ENCODE results near the gene VPS51.

The VPS51 gene

GRCh38 chr11:65133724-65134123 is 37.7 kb downstream of the VPS51 start:
- no peak for TF ChIP-seq ZFX (IDR thresholded peaks at IDR 0.05)
- no peak for TF ChIP-seq CTCF (conservative IDR thresholded peaks at IDR 0.05)
- H3K27ac ChIP-seq = peak overlapping the region; percentile 96

GRCh38 chr11:65134240-65134951 is 38.4 kb downstream of the VPS51 start, which contains the start of gene SYVN1:
TSS of gene SYVN1 (minus strand) at chr11:65134519. CDS start at chr11:65133601, 918 bp downstream.
- TF ChIP-seq CTCF (conservative IDR thresholded peaks at IDR 0.05) (no peak), ZFX (IDR thresholded peaks at IDR 0.05) (peak; percentile 80; the same call in 1 of the 2 replicates)

GRCh38 chr11:65134952-65135632 is 39.1 kb downstream of the VPS51 start:
- peak overlapping the region; percentile 96 for H3K27ac ChIP-seq
- TF ChIP-seq CTCF (conservative IDR thresholded peaks at IDR 0.05) (no peak), ZFX (IDR thresholded peaks at IDR 0.05) (no peak)

More at GRCh38 chr11:65134240-65134951, 38.4 kb downstream of the VPS51 start, which contains the start of gene SYVN1:
- H3K27ac ChIP-seq = peak within 1 kb of the TSS; percentile 96

GRCh38 chr11:65135633-65136145 is 39.7 kb downstream of the VPS51 start:
- peak overlapping the region; percentile 96 for H3K27ac ChIP-seq
- TF ChIP-seq ZFX (IDR thresholded peaks at IDR 0.05) (no peak), CTCF (conservative IDR thresholded peaks at IDR 0.05) (no peak)

GRCh38 chr11:65136515-65137096 is 40.6 kb downstream of the VPS51 start:
- H3K27ac ChIP-seq = peak overlapping the region; percentile 96; the same call in 1 of the 2 replicates
- TF ChIP-seq ZFX (IDR thresholded peaks at IDR 0.05) (no peak), CTCF (conservative IDR thresholded peaks at IDR 0.05) (no peak)

GRCh38 chr11:65141896-65142494 is 46.0 kb downstream of the VPS51 start:
- TF ChIP-seq ZFX (IDR thresholded peaks at IDR 0.05) (no peak), CTCF (conservative IDR thresholded peaks at IDR 0.05) (no peak)
- H3K27ac ChIP-seq = no peak overlapping the region
